NCI-H1092 (cell line): ENCODE data around the gene PAPSS1.
"Not testable (repeated sequence)": the region's sequence is repeated elsewhere in the genome, so short reads cannot be mapped to it uniquely, and the experiment has no call there.

Experiments
- DNase-seq: peaks from one replicate; lab custom pipeline; 2025; lab: John Stamatoyannopoulos, UW

PAPSS1 gene

DNA sequence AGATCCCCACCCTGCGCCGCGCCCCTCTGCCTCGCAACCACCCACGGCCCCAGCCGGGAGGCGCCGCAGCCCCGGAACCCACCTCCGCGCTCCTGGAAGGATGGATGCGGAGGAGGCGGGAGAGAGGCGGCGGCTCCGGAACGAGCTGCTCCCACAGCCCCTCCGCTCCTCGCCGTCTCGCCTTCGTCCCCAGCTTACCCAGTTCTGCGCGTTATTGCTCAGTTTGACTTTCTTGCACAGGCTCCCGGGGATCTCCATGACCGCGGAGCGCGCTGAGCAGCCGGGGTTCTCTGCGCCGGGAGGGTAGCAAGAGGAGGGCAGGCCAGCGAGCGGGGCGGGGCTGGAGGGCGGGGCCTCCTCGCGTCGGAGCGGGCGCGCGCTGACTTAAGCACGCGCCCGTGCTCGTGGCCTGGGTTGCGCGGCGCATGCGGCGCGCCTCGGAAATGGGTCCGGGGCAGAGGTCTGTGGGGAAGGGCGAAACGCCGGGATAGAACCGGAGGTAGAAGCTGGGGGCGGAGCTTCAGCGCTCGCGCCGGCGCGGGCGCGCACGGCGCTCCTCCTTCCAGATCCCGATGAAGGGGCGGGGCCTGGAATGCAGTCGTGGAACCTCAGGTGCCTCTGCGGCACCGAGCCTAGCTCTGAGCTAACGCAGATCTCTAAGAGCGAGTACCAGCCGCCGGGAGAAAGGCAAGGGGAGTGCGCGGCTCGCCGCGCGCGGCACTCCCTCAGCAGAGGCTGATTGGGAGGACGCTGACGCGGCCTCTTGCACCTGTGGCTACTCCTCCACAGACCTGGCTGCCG is at the start of gene PAPSS1:
PAPSS1 (minus strand) TSS at position 313 of the 801 bp plus-strand sequence; CDS start at position 258, 55 bp downstream.
- DNase-seq, result peak; percentile 98

DNA sequence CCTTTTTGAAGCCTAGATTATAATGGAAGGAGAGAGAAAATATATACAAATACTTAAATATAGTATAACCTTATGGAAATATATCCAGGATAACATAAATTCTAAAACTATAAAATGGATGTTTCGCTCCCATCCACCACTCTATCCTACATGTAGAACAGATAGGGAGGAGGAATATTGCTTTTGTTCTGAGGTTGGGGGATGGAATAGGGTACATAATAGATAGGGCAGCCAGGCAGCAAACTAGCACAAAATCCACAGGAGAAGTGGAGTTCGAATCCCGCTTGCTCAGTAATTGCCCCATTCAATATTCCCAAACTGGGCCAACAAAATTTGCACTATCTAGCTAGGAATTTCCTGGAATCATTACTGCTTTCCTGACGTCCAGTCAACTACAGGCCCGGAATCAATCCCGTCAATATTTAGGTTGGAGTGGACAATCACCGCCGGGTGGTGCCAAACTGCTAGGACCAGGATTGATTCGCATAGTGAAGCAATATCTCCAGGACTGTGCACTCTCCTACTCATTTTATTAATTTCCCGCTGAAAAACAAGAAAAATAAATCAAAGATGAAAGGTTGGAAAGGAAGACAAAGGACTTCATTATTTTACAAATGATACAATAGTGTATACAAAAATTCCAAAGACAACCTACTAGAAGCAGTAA is 40.4 kb upstream of the PAPSS1 start:
- DNase-seq, result no peak

DNA sequence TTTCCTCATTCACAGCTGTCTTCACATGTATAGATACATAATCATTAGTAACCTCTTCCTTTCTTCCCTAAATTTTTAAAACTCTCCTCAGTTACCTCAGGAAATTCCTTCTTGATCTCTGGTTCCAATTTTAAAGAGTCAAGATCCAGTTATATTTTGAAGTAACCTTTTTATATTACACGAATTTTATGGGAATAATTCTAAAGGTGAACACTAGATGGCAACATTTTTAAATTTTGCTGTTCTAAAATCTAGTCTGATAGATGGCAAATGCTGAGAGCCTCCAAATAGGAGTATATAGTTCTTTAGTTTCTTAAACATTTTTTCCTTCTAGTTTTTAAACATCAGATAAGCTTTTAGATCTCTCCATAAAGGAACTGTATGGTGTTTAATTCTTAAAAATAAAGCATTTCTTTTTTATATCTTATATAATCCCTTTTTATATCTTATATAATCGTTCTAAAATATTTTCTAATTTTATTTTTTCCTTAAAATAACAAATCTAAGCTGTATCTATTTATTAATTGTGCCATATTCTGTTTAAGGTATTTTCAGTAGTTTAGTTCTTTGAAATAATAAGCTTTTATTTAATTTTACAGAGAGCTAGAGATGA is 37.9 kb upstream of the PAPSS1 start:
- DNase-seq, result no peak

DNA sequence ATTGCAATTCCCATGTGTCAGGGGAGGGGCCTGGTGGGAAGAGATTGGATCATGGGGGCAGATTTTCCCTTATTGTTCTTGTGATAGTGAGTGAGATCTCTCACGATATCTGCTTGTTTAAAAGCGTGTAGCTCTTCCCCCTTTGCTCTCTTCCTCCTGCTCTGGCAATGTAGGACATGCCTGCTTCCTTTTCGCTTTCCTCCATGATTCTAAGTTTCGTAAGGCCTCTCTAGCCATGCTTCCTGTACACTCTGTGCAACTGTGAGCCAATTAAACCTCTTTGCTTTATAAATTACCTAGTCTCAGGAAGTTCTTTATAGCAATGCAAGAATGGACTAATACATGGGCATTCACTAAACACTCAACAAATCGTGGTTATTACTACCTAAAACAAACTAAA is 37.2 kb upstream of the PAPSS1 start:
- no peak for DNase-seq

DNA sequence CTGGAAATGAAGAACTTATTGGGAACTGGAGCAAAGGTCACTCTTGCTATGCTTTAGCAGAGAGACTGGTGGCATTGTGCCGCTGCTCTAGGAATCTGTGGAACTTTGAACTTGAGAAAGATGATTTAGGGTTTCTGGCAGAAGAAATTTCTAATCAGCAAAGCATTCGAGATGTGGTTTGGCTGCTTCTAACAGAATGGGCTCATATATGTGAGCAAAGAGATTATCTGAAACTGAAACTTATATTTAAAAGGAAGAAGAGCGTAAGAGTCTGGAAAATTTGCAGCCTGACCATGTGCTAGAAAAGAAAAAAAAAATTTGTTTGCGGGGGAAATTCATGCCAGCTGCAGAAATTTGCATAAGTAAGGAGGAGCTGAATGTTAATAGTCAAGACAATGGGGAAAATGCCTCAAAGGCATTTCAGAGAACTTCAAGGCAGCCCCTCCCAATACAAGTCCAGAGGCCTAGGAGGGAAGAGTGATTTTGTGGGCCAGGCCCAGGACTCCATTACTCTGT is 35.9 kb upstream of the PAPSS1 start:
- no peak for DNase-seq

DNA sequence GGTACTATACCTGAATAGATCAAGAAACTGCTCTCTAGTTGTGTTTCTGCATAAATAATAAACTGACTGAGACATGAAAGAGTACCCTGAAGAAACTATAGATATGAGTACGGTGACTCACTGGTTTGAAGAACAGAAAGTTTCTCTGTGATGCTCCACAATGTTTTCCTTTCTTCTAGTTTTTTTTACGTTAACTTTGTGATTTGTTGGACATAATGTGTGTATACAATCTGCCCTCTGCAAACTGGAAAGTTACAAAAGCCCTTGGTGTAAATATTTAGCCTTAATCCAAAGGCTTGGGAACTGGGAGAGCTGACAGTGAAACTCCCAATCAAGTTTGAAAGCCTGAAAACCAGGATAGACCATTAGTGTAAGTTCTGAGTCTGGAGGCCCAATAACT is 31.6 kb upstream of the PAPSS1 start:
- no peak for DNase-seq

DNA sequence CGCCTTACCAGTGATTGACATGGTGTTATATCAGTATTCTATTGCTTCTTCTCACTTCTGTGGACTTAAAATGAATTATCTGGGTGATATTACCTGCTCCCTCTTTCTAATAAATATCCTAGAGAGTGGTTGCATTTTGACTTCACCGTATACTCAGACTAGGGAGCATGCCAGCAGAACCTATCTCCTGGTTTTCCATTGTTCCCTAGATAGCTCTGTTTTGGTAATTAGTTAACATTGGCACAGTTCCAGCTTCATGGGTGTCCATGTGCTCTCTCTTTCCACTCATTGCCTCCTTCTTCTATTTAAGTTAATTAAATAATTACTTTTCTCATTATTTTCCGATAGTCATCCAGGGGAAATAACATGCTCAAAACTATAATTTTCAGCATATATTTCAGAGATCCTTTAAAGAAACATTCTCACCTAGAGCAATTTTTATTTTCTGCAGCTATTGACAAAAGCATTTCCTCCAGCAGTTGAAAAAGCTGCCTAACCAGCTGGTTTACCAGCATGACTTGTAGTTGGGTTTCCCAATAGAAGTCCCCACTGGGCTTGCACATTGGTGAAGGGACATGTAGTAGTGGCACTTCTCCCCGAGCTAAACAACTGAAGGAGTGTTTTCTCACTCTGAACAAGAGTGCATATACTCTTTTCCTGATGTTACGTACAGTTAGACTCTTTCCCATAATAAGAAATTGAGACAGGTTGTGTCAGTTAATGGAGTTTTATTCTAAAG is 27.9 kb upstream of the PAPSS1 start:
- DNase-seq, result peak; percentile 17

DNA sequence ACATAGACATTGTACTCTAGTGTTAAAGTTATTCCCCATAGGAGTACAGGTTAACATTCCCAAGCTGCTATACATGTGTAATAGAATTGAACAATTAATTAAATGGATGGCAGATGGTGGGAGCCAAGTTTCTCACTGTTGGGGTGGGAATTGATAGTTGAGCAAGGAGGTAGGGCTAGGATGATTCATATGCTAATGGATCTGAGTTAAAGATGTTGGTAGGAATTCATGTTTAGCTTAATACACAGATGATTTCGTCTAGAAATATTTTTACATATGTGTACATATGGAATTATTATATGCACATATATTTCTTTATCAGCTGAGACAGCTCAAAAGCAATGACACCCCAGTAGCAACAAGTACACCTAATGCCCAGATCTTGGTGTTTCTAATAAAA is 26.1 kb upstream of the PAPSS1 start:
- no peak for DNase-seq

DNA sequence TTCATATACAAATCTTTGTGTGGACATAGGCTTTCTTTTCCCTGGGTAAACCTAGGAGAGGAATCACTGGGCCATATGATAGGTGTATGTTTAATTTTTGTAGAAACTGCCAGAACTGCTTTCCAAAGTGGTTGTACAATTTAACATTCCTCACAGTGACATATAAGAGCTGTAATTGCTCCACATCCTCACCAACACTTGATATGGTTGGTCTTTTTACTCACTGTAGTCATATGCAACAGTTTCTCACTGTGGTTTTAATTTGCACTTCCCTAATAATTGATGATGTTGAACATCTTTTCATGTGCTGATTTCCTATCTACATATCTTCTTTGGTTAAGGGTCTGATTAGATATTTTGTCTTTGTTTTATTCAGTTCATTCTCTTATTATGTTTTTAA is 24.5 kb upstream of the PAPSS1 start:
- no peak for DNase-seq

DNA sequence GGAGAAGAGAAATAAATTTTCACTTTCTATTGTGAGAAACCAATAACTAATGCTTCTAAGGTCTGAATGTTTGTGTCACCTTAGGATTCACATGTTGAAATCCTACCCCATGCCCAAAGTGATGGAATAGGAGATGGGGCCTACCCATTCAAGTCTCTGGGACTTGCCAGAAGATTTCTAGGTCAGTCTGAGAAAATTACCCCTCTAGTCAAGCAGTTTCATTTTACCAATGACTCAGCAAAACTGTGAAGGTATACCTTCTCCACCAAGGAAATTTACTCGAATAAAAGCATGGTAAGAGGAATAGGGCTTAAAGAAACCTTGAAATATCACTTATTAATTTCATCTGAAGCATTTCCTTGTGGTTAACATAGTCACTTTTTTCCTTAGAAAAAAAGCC is 23.5 kb upstream of the PAPSS1 start:
- no peak for DNase-seq

DNA sequence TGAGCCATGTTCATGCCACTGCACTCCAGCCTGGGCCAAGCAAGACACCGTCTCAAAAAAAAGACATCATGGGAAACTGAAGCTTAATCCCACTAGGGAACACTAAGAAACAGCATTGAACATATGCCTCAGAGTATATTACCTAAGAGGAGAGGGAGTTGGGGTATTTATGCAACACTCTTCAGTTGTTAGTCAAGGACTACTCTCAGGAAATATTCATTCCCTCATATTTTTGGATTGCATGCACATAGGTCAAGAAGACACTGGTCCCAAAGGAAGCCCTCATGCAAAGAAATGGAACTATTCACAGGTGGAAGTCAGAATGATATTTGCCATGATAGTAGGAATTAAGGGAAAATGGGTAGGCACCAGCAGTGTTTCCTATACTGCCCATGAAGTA is 22.8 kb upstream of the PAPSS1 start:
- DNase-seq, result no peak

DNA sequence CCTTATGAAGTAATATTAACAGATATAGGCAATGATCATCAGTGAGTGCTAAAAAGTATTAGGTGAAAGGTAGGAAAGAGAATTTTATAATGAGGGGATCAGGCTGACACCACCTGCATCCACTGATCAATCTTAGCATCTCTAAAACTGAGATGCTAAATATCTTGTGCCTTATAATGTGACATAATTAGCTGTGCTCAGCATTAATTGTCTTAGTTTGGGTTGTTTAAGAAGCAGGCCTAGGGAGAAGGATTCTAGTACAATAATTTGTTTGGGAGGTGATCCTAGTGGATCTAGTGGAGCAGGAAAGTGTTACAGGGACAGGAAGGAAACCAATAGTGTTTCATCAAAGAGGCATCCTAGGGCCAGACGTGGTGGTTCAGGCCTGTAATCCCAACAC is 22.2 kb upstream of the PAPSS1 start:
- no peak for DNase-seq

DNA sequence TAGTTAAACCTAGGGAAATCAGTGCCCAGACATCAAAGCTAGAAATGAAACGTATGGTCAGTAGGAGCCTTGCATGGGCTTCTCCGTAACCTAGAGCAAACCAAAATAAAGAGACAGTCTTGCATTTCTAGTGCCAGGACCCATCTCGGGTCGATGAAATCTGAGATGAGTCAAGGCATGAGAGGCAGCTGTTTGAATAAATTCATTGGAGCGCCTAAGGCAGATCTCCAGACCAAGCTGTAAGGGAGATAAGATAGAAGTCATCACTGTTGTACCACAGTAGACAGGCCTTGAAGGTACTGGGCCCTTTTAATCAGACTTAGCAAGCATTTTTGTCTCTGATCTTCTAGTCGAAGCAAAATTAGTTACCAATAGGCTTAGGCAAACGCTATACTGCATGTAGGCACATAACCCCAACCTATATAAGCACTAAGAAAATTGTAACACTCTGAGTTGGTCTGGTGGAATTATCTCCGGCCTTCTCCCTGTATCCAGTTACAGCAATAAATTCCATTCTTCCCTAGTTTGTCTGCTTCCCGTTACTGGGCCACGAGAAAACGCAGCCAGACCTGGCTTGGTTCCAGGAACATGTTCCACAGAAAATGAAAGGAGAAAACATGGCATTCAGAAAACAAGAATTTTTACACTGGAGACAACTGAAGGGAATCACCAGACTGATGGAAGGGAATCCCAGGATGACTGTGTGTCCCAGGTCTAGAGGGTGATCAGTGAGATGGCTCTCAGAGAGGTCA is 21.1 kb upstream of the PAPSS1 start:
- no peak for DNase-seq

DNA sequence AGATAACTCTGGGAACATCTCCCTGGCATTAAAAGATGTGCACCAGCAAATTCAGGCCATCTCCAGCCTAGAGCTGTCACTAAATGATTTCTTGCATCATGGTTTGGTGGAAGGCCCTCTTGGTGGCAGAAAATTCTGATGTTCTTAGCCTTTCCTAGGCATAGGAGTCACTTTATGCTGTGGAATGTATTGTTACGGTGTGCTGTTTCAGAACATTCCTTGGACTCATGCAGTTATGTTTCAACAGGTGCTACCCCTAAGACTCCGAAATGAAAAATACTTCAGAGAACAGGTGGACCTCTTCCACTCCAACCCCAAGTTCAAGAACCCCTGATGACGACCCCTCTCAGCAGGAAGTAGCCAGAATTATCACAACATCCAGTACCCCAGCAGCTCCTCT is 20.3 kb upstream of the PAPSS1 start:
- no peak for DNase-seq

DNA sequence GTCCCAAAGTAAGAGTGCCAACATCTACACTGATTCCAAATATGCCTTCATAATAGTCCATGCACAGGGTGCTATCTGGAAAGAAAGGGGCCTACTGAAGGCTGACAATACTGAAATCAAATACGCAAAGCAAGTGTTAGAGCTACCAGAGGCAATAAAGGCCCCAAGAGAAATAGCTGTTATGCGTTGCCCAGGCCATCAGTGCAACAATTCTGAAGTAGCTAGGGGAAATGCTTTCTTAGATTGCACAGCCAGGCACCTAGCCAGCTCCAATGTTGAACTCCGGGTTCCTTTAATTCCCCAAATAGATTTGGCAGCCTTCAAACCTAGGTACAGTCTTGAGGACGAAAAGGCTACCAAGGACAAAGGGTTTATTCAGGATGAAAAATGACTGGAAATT is 17.4 kb upstream of the PAPSS1 start:
- DNase-seq, result no peak

DNA sequence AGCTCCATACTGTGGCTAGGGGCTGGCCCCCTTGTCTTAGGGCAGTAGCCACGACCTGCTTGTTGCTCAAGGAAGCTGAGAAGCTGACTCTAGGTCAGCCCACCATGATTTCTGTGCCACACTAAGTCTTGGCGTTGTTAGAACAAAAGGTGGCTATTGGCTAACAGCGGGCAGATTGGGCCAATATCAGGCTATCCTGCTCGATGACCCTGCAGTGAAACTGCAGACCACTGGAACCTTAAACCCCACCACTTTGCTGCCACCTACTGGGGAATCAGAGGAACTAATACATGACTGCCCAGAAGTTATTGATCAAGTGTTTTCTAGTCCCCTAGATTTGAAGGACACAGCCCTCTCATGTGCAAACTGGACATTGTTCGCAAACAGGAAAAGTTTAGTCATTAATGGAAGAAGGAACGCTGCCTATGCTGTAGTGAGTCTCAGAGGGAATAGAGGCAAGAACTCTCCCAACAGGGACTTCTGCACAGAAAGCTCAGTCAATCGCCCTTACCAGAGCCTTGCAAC is 17.0 kb upstream of the PAPSS1 start:
- peak; percentile 24 for DNase-seq

DNA sequence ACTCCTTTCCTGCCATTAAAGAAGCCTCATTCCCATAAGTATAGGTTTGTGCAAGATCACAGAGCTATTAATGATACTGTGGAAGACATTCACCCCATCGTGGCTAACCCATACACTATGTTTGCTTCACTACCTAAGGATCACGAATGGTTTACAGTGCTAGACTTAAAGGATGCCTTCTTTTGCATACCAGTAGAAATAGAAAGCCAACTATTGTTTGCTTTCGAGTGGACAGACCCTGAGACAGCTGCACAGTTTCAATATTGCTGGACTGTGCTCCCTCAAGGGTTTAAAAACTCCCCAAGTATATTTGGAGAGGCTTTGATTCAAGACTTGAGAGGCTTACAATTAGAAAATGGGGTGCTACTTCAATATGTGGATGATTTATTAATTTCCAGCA is 16.0 kb upstream of the PAPSS1 start:
- no peak for DNase-seq

DNA sequence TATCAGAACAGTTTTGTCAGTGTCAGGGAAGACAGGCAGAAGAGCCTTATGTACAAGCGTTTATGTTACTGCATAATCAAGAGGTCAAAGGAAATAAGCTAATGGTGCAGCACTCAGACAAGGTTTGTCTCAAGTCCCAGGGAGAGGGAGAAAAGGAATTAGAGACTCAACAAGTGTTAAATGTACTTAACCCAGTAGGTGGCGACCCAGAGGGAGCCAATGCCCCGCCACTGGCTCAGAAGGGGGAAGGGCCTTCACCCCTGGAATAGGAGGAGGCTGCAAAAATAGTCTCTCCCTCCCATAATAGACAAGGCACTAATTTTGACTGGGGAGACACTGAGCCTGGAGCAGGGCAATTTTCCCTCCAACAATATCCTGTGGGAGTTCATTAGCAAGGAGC is 14.1 kb upstream of the PAPSS1 start:
- DNase-seq, result no peak

DNA sequence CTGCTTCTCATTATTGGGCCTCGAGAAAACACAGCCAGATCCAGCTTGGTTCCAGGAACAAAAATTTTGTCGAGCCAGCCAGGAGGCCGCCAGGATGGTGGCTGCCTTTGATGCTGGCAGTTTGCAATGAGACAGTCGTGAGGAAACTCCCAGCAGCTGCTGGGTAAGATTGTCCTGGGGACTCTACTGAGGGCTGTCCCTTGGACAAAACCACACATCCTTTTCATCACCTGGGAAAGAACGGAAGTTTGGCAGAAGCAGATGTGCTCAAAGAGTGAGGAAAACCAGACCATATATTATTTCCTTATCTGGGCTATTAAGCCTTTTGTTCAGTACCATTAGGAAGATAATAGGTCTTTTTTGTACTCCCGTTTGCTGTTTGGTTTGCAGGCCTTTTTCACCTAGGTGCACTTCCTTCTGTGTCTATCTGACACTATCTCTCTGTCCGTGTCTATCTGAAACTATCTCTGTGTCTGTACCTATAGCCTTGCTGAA is 13.4 kb upstream of the PAPSS1 start:
- DNase-seq, result no peak

DNA sequence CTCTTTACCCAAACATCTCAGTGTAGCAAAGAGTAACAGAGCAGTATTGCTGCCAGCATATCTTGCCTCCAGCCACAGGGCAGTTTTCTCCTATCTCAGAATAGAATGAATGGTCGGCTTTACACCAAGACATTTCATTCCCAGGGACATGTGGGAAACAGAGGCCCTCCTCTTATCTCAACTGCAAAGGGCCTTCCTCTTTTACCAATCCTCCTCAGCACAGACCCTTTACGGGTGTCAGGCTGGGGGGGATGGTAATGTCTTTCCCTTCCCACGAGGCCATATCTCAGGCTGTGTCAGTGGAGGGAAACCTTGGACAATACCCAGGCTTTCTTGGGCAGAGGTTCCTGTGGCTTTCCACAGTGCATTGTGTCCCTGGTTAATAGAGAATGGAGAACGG is 9.0 kb upstream of the PAPSS1 start:
- DNase-seq, result not testable (repeated sequence)
